Heart left ventricle (tissue), 16 donors: Measurements from ENCODE around the gene NUMB. TPM values are rescaled to one million over a fixed set of nuclear protein-coding genes. Genes with fewer than 3 reads are reported as not detected.

ENCODE experiments used
- ATAC-seq, 4 donors: fragments of 200-7000 bp; cut with Tn5 transposase; one replicate each; pipeline ENCODE4 v1.9.1; 2020 to 2022; ENCODE audit warnings: moderate library complexity in 4 of 4, mild to moderate bottlenecking in 3 of 4, moderate number of reproducible peaks in 1 of 4
- DNase-seq, 5 donors: peaks; one replicate each; pipeline ENCODE4 v3.0.0-alpha.2; 2020
- H3K27ac ChIP-seq, 12 donors: fragments of 200-600 bp; sonication (generic) in 4 of 12; one replicate each; pipeline versions ENCODE4 v1.5.0 to v1.8.0; 2016 to 2022; ENCODE audit warnings: mild to moderate bottlenecking in 2 of 12
- H3K27me3 ChIP-seq, 9 donors: fragments of 200-600 bp; sonication (generic) in 2 of 9; one replicate each; pipeline versions ENCODE4 v1.5.1 to v1.8.0; 2016 to 2022; ENCODE audit warnings: mild to moderate bottlenecking in 3 of 9
- H3K36me3 ChIP-seq, 9 donors: fragments of 200-600 bp; sonication (generic) in 2 of 9; one replicate each; pipeline versions ENCODE4 v1.5.0 to v1.8.0; 2018 to 2022; ENCODE audit warnings: mild to moderate bottlenecking in 2 of 9
- H3K4me1 ChIP-seq, 12 donors: fragments of 200-600 bp; sonication (generic) in 4 of 12; one replicate each; pipeline versions ENCODE4 v1.5.0 to v1.8.0; 2016 to 2022; ENCODE audit warnings: mild to moderate bottlenecking in 3 of 12
- H3K4me3 ChIP-seq, 12 donors: fragments of 200-600 bp; sonication (generic) in 4 of 12; one replicate each; pipeline versions ENCODE4 v1.5.0 to v1.8.0; 2017 to 2022; ENCODE audit warnings: mild to moderate bottlenecking in 9 of 12, moderate library complexity in 4 of 12
- H3K9me3 ChIP-seq, 12 donors: fragments of 200-600 bp; sonication (generic) in 4 of 12; one replicate each; pipeline versions ENCODE4 v1.5.0 to v1.8.0; 2016 to 2022; ENCODE audit warnings: mild to moderate bottlenecking in 1 of 12
- POLR2A ChIP-seq, 2 donors: fragments of 450-650 bp; IDR thresholded peaks; one replicate each; pipeline ENCODE4 v1.6.1; 2017; ENCODE audit warnings: antibody characterized with exemption in 2 of 2, mild to moderate bottlenecking in 2 of 2, moderate library complexity in 2 of 2
- WGBS, 4 donors: extraction: QIAGEN DNeasy Blood & Tissue Kit in 2 of 4; methylation state at CpG; one replicate each; pipeline versions ENCODE4 v1.1.5 to v1.1.7; 2013 to 2018; 5-methylcytosine and 5-hydroxymethylcytosine counted together
- intact Hi-C, 10 donors: fragments of 100-400 bp; cut with DNase I; formaldehyde crosslinking; loops; one replicate each; pipeline versions ENCODE4 v1.11.1 to v1.14.2; 2022
- polyA plus RNA-seq, 2 donors: library from polyadenylated mRNA; stranded (reverse); fragments of 200-250 nt; gene quantifications; one replicate each; pipeline ENCODE4 v1.2.3, GENCODE V29; 2013
- total RNA-seq, 9 donors: library from RNA; depleted of rRNA in 2 of 9; stranded (reverse); fragments of >200 nt in 2 of 9; fragmentation: NEBNext Ultra II Directional in 3 of 9; extraction: Animal tissue kit (Norgen Biotek cat#: 25700) in 3 of 9; gene quantifications; one replicate each; pipeline versions ENCODE4 v1.1.0 to v1.2.4, GENCODE V29; 2016 to 2023
- TF ChIP-seq, protein P1 (sequence below), 12 donors: fragments of 200-600 bp; sonication (generic) in 4 of 12; IDR thresholded peaks; one replicate each; pipeline versions ENCODE4 v1.5.0 to v1.8.0; 2018 to 2022; ENCODE audit warnings: antibody characterized with exemption in 12 of 12, mild to moderate bottlenecking in 5 of 12
- donor health status: ischemic (EF 13 %, LVEDD 7.1; RV severe dilation, severe dysfunction).
- donor health status: healthy with polysubstance abuse.
- donor health status: DM: no; HTN: yes; CAD: no.
- donor health status: DM: no; HTN: no; CAD: no.
- donor health status: ischemic (EF 25% LVEDD 6.9; RV normal size, moderate dysfunction).
- donor health status: ischemic (EF 25% LVEDD 5.7; RV mildly dilated, moderate dysfunction).
- donor health status: healthy.
- donor health status: DM: yes; HTN: yes; CAD: no.
- donor health status: ischemic (EF 35%, LVEDD 5.7; RV mildly dilated, moderate dysfunction).
- donor health status: nonischemic (EF 11% LVEDD 7.7; RV severe dilation, severe dysfunction).
- donor health status: DM: yes; HTN: yes; CAD: no.
- donor health status: PGD.
- donor health status: ischemic (EF 29% LVEDD 5.4; RV normal size, mild dysfunction).
- donor health status: nonischemic (EF 23%, LVEDD 6.1; RV moderate dilation, normal function).

Gene NUMB
- total and polyA plus RNA-seq, 11 donors: 18.2 to 59.1 (median 34.9) TPM

- TF ChIP-seq, protein P1, sequence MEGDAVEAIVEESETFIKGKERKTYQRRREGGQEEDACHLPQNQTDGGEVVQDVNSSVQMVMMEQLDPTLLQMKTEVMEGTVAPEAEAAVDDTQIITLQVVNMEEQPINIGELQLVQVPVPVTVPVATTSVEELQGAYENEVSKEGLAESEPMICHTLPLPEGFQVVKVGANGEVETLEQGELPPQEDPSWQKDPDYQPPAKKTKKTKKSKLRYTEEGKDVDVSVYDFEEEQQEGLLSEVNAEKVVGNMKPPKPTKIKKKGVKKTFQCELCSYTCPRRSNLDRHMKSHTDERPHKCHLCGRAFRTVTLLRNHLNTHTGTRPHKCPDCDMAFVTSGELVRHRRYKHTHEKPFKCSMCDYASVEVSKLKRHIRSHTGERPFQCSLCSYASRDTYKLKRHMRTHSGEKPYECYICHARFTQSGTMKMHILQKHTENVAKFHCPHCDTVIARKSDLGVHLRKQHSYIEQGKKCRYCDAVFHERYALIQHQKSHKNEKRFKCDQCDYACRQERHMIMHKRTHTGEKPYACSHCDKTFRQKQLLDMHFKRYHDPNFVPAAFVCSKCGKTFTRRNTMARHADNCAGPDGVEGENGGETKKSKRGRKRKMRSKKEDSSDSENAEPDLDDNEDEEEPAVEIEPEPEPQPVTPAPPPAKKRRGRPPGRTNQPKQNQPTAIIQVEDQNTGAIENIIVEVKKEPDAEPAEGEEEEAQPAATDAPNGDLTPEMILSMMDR (IDR thresholded peaks at IDR 0.05): no peak
- no peak for TF ChIP-seq POLR2A (IDR thresholded peaks at IDR 0.05)
- Histone ChIP-seq H3K36me3 (peaks cover 0 to 26% (median 14%) of the 10 kb centered on the region in 9 donors), H3K27me3 (no peaks in the 10 kb centered on the region), H3K4me1 (peaks cover 0 to 18% (median 6%) of the 10 kb centered on the region in 12 donors), H3K4me3 (no peak overlapping the region), H3K9me3 (no peaks in the 10 kb centered on the region), H3K27ac (no peak overlapping the region)
- DNase-seq (no peak), ATAC-seq (no peak)
- 95 to 100% (median 98%) methylated on average over 1 of the region's 1 CpG for WGBS, 4 donors
- intact Hi-C loops: no loop called here
These were observed 133.8 kb downstream of the NUMB start for GRCh38 chr14:73324533-73324932.

DNA sequence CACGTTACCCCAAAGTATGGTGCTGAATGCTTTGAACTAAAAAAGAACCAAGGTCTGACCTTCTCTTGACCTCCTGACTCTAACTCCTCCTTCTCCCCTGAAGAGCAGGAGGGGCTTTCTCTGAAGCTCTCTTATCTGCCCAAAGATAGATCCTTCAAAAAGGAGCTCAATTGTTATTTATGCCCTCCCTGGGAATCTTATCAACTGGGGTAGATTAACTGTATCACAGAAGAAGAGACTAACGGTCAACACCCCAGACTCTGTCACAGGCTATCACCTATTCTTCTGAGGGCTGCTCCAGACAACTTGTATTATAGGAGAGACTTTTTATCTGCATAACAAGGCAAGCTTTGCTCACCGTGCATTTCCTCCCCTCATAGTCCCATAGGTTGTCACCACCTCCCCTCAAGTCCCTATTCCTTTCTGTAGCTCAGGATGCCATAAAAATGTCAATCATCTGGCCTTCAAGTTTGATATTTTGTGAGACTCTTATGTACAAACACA is 134.4 kb downstream of the NUMB start:
- Histone ChIP-seq H3K4me1 (peaks cover 0 to 18% (median 6%) of the 10 kb centered on the region in 12 donors), H3K27ac (no peak overlapping the region), H3K27me3 (no peaks in the 10 kb centered on the region), H3K36me3 (peaks cover 0 to 26% (median 14%) of the 10 kb centered on the region in 9 donors), H3K9me3 (no peaks in the 10 kb centered on the region), H3K4me3 (no peak overlapping the region)
- 32 to 38% (median 34%) methylated on average over 3 of the region's 3 CpGs for WGBS, 4 donors
- ATAC-seq: no peak
- intact Hi-C loops: no loop called here
- TF ChIP-seq, protein P1 (IDR thresholded peaks at IDR 0.05): no peak
- no peak for TF ChIP-seq POLR2A (IDR thresholded peaks at IDR 0.05)
- no peak for DNase-seq

GRCh38 chr14:73313151-73313550 is 145.2 kb downstream of the NUMB start:
- H3K4me1 ChIP-seq: peaks cover 0 to 22% (median 7%) of the 10 kb centered on the region in 12 donors
- no peak overlapping the region for H3K4me3 ChIP-seq
- H3K9me3 ChIP-seq: no peaks in the 10 kb centered on the region
- no peaks in the 10 kb centered on the region for H3K27me3 ChIP-seq
- H3K27ac ChIP-seq: no peak overlapping the region
- intact Hi-C loops: loop anchor here in 1 of 10 donors (5.0 kb wide), 1 partner anchor 159 kb away; no protein-coding TSS in a partner anchor
- TF ChIP-seq, protein P1 (IDR thresholded peaks at IDR 0.05): no peak
- TF ChIP-seq POLR2A (IDR thresholded peaks at IDR 0.05): no peak
- WGBS, 4 donors: 98 to 99% (median 99%) methylated on average over 4 of the region's 4 CpGs
- no peak for ATAC-seq
- no peak for DNase-seq
- peaks cover 0 to 8% (median 0%) of the 10 kb centered on the region in 9 donors for H3K36me3 ChIP-seq

DNA sequence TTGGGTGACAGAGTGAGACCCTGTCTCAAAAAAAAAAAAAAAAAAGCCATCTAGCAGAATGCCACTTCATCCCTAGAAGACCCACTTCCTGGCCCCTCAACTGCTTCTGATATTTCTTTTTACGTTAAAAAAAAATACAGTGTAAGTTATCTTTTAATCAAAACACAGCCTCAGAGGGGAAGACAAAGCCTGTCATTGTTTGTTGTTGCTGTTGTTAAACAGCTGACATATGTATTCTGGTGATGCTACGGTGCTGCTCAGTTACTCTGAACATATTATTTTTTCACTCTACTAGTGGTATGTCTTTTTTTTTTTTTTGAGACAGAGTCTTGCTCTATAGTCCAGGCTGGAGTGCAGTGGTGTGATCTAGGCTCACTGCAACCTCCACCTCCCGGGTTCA is 145.7 kb downstream of the NUMB start:
- Histone ChIP-seq H3K27ac (no peak overlapping the region), H3K27me3 (no peaks in the 10 kb centered on the region), H3K36me3 (peaks cover 0 to 8% (median 0%) of the 10 kb centered on the region in 9 donors), H3K9me3 (no peaks in the 10 kb centered on the region), H3K4me1 (peaks cover 0 to 22% (median 7%) of the 10 kb centered on the region in 12 donors), H3K4me3 (no peak overlapping the region)
- TF ChIP-seq, protein P1 (IDR thresholded peaks at IDR 0.05): no peak
- DNase-seq (no peak), ATAC-seq (no peak)
- WGBS, 4 donors: 66 to 80% (median 76%) methylated on average over 3 of the region's 3 CpGs
- intact Hi-C loops: loop anchor here in 1 of 10 donors (5.0 kb wide), 1 partner anchor 160 kb away; no protein-coding TSS in a partner anchor
